Ishikawa (cell line): ENCODE data around the gene ERP44.

ENCODE experiments used
- CEBPB ChIP-seq: IDR thresholded peaks from 2 replicates; pipeline ENCODE4 v1.6.1; 2012
- FOXM1 ChIP-seq: IDR thresholded peaks from 2 replicates; pipeline ENCODE4 v1.6.1; 2012; ENCODE audit warnings: low read depth, borderline replicate concordance

DNA sequence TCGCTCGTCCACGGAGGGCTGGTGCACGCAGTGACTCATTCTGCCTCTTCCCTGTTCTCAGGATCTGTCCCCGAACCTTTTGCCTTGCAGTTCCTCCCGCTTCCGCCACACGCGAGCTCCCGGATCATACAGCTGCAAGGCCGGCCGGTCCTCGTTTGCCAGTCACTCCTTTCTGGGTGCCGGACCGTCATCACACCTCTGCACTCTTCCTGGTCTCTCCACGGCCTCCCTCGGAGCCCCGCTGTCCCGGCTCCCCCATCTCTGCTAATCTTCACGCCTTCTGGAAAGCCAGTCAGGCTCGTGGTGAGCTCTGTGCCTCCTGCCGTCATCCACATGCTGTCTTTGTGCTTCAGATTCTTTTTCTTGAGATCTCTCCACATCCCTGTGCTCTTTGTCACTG, 100.5 kb downstream of the ERP44 start:
- TF ChIP-seq FOXM1 (no peak), CEBPB (no peak)
